ENCODE results near the gene OTX2.

OTX2 gene

GRCh38 chr14:56751471-56751870 lies 58.8 kb downstream of the OTX2 start:
- Histone ChIP-seq H3K36me3 (ENCODE audit: insufficient read depth, insufficient read length, low read length) (no peaks in the 10 kb centered on the region), H3K4me3 (ENCODE audit: insufficient read length, low read depth) (no peak overlapping the region), H3K27me3 (ENCODE audit: insufficient read depth, insufficient read length) (no peaks in the 10 kb centered on the region), H3K9ac (ENCODE audit: insufficient read length, low read depth) (no peak overlapping the region), H3K4me1 (ENCODE audit: insufficient read depth, insufficient read length) (peaks cover 3% of the 10 kb centered on the region), H3K9me3 (ENCODE audit: insufficient read depth, low read length) (no peaks in the 10 kb centered on the region)
- no peak for DNase-seq (ENCODE audit: low read depth, low spot score)
- no peak for TF ChIP-seq SUZ12 (IDR thresholded peaks at IDR 0.05; ENCODE audit: extremely low read depth, insufficient read depth, insufficient read length)
- TF ChIP-seq ZNF274 (IDR thresholded peaks at IDR 0.05; ENCODE audit: low read depth, low read length) = no peak
- TF ChIP-seq YY1 (IDR thresholded peaks at IDR 0.05; ENCODE audit: insufficient read depth, insufficient read length) = no peak
